Measurements from ENCODE around the gene CADM1. TPM values are rescaled to one million over a fixed set of nuclear protein-coding genes. Genes with fewer than 3 reads are reported as not detected.

CADM1 gene
- total and polyA plus RNA-seq, 4 donors = 31.7 to 243 (median 77.9) TPM

- DNase-seq (no peak), ATAC-seq (ENCODE audit: insufficient read depth, low FRiP score) (no peak)
Measured at GRCh38 chr11:115330684-115331482, 173.3 kb downstream of the CADM1 start.

GRCh38 chr11:115326526-115326925, 177.7 kb downstream of the CADM1 start:
- no peak overlapping the region for H3K9ac ChIP-seq (ENCODE audit: insufficient read depth in 1 of 2, low read length in 2 of 2)
- H3K4me1 ChIP-seq (ENCODE audit: control insufficient read depth in 5 of 5, insufficient read depth in 5 of 5, low read length in 5 of 5) = peaks cover 0 to 5% (median 3%) of the 10 kb centered on the region in 5 donors
- ATAC-seq (ENCODE audit: insufficient read depth, low FRiP score) (no peak), DNase-seq (no peak)
- H3K9me3 ChIP-seq (ENCODE audit: control insufficient read depth in 4 of 4, insufficient read depth in 3 of 4, low read length in 3 of 4) = no peaks in the 10 kb centered on the region
- 92% methylated on average over 2 of the region's 2 CpGs for WGBS, 2 donors
- H3K36me3 ChIP-seq (ENCODE audit: control insufficient read depth in 4 of 4, insufficient read depth in 4 of 4, low read length in 4 of 4) = no peaks in the 10 kb centered on the region
- no peak for TF ChIP-seq CTCF (IDR thresholded peaks at IDR 0.05; ENCODE audit: control extremely low read depth, extremely low read depth)
- H3K4me3 ChIP-seq = no peak overlapping the region
- H3K27ac ChIP-seq (ENCODE audit: low read depth in 1 of 2, low read length in 1 of 2) = no peak overlapping the region
- no peaks in the 10 kb centered on the region for H3K27me3 ChIP-seq (ENCODE audit: control insufficient read depth in 3 of 3, insufficient read depth in 3 of 3, low read length in 2 of 3)

More at GRCh38 chr11:115330684-115331482, 173.3 kb downstream of the CADM1 start:
- Histone ChIP-seq H3K9ac (ENCODE audit: insufficient read depth in 1 of 2, low read length in 2 of 2) (no peak overlapping the region), H3K4me3 (no peak overlapping the region), H3K4me1 (ENCODE audit: control insufficient read depth in 5 of 5, insufficient read depth in 5 of 5, low read length in 5 of 5) (peaks cover 0 to 3% (median 0%) of the 10 kb centered on the region in 5 donors), H3K36me3 (ENCODE audit: control insufficient read depth in 4 of 4, insufficient read depth in 4 of 4, low read length in 4 of 4) (no peaks in the 10 kb centered on the region), H3K27me3 (ENCODE audit: control insufficient read depth in 3 of 3, insufficient read depth in 3 of 3, low read length in 2 of 3) (no peaks in the 10 kb centered on the region), H3K9me3 (ENCODE audit: control insufficient read depth in 4 of 4, insufficient read depth in 3 of 4, low read length in 3 of 4) (no peaks in the 10 kb centered on the region), H3K27ac (ENCODE audit: low read depth in 1 of 2, low read length in 1 of 2) (no peak overlapping the region)
- 75 to 84% methylated on average over 3 of the region's 3 CpGs for WGBS, 2 donors
- no peak for TF ChIP-seq CTCF (IDR thresholded peaks at IDR 0.05; ENCODE audit: control extremely low read depth, extremely low read depth)

GRCh38 chr11:115325523-115325922, 178.7 kb downstream of the CADM1 start:
- 62 to 86% methylated on average over 1 of the region's 1 CpG for WGBS, 2 donors
- TF ChIP-seq CTCF (IDR thresholded peaks at IDR 0.05; ENCODE audit: control extremely low read depth, extremely low read depth) = no peak

More at GRCh38 chr11:115325523-115325922, 178.7 kb downstream of the CADM1 start:
- DNase-seq (no peak), ATAC-seq (ENCODE audit: insufficient read depth, low FRiP score) (no peak)
- Histone ChIP-seq H3K9me3 (ENCODE audit: control insufficient read depth in 4 of 4, insufficient read depth in 3 of 4, low read length in 3 of 4) (no peaks in the 10 kb centered on the region), H3K36me3 (ENCODE audit: control insufficient read depth in 4 of 4, insufficient read depth in 4 of 4, low read length in 4 of 4) (no peaks in the 10 kb centered on the region), H3K27ac (ENCODE audit: low read depth in 1 of 2, low read length in 1 of 2) (no peak overlapping the region), H3K9ac (ENCODE audit: insufficient read depth in 1 of 2, low read length in 2 of 2) (no peak overlapping the region), H3K27me3 (ENCODE audit: control insufficient read depth in 3 of 3, insufficient read depth in 3 of 3, low read length in 2 of 3) (no peaks in the 10 kb centered on the region), H3K4me3 (no peak overlapping the region), H3K4me1 (ENCODE audit: control insufficient read depth in 5 of 5, insufficient read depth in 5 of 5, low read length in 5 of 5) (peaks cover 0 to 5% (median 3%) of the 10 kb centered on the region in 5 donors)
